ENCODE data around the gene ELP5.

Gene ELP5

DNA sequence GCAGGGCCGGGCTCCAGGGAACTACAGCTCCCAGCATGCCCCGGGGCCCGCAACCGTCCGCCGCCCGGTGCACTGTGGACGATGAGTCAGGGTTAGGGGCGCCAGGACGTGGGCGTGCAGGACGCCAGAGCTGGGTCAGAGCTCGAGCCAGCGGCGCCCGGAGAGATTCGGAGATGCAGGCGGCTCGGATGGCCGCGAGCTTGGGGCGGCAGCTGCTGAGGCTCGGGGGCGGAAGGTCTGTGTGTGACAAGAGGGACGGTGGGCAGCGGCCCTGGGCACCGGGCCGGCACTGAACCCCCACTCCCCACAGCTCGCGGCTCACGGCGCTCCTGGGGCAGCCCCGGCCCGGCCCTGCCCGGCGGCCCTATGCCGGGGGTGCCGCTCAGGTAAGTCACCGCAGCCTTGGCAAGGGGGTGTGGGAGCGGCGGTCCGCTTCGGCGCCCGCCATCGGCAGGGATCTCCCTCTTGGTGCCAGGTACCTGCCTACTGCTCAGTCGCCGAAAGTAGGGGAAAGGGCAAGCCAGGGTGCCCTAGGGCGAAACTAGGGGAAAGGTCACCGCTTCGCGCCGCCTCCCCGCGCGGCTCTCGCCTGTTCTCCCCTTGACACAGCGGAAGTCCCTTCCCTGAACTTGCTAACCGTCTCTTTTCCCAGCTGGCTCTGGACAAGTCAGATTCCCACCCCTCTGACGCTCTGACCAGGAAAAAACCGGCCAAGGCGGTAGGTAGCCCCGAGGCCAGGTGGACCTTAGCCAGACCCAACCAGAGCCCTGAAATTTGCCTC, 32.0 kb upstream of the ELP5 start, which contains the start of the genes ACADVL and DLG4:
ACADVL (plus strand) TSS at position 127 of the 781 bp plus-strand sequence; CDS start at position 174, 47 bp downstream.
DLG4 (minus strand) TSS at position 25 of the 781 bp plus-strand sequence.
- DNase-seq (ENCODE audit: low read depth): peak; percentile 92
- H3K4me3 ChIP-seq (ENCODE audit: low read depth, low read length): peak within 1 kb of the TSS; percentile 90
- no peak for TF ChIP-seq CTCF (conservative IDR thresholded peaks at IDR 0.05; ENCODE audit: low read depth, low read length)

DNA sequence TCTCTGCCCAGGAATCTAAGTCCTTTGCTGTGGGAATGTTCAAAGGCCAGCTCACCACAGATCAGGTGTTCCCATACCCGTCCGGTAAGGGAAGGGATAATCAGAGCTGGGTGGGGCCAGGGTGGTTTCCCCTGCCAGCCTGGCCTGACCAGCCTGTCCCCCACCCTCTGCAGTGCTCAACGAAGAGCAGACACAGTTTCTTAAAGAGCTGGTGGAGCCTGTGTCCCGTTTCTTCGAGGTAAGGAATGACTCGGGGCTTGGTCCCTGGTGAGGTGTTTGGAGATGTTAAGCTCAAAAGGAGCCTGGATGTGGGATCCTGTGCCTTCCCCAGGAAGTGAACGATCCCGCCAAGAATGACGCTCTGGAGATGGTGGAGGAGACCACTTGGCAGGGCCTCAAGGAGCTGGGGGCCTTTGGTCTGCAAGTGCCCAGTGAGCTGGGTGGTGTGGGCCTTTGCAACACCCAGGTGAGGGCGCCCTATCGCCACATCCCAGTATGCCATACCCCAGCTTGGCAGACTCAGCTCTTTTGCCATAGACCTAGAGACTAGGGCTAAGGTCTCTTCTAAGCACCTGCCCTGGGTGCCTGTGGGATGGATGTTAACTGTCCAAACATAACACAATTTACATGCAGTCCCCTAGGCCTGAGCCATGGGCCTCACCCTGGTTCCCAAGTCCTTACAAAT, 31.3 kb upstream of the ELP5 start:
- peak overlapping the region; percentile 90 for H3K4me3 ChIP-seq (ENCODE audit: low read depth, low read length)
- DNase-seq (ENCODE audit: low read depth): peak; percentile 77
- TF ChIP-seq CTCF (conservative IDR thresholded peaks at IDR 0.05; ENCODE audit: low read depth, low read length): peak; percentile 57

DNA sequence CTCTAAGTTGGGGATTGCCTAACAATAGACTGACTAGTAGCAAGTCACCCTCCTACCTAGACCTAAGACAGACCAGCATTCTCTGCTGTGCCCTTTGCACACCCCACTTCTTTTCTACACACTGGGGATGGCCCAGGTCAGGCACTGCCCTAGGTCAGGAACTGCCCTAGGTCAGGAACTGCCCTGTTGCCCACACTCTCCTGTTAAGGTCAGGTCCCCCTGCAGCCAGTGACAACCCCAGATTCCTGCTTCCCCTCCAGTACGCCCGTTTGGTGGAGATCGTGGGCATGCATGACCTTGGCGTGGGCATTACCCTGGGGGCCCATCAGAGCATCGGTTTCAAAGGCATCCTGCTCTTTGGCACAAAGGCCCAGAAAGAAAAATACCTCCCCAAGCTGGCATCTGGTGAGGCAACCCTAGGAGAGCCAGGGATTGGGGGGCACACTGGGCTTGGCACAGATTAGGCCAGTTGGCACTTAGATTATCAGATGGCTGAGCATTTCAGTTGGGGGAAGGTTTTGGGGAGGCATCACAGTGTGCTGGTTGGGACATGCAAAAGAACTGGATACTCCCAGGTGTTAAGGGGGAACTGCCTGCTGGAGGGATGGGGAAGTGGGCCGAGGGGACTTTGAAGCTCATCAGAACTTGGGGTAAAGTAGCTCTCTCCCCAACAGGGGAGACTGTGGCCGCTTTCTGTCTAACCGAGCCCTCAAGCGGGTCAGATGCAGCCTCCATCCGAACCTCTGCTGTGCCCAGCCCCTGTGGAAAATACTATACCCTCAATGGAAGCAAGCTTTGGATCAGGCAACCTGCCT, 30.5 kb upstream of the ELP5 start:
- no peak for DNase-seq (ENCODE audit: low read depth)
- TF ChIP-seq CTCF (conservative IDR thresholded peaks at IDR 0.05; ENCODE audit: low read depth, low read length): no peak
- H3K4me3 ChIP-seq (ENCODE audit: low read depth, low read length): no peak overlapping the region

GRCh38 chr17:7222093-7222971, 29.7 kb upstream of the ELP5 start:
- H3K4me3 ChIP-seq (ENCODE audit: low read depth, low read length): no peak overlapping the region
- DNase-seq (ENCODE audit: low read depth): no peak
- TF ChIP-seq CTCF (conservative IDR thresholded peaks at IDR 0.05; ENCODE audit: low read depth, low read length): no peak

DNA sequence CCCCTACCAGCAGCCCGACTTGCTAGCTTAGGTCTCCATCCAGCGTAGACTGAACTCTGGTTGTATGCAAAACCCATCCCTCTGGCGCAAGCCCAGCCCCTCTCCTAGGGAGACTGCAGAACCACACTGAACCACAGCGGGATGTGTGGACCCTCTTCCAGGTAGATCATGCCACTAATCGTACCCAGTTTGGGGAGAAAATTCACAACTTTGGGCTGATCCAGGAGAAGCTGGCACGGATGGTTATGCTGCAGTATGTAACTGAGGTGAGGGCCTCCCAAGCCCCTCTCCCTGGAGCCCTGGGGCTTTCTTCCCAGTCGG, 29.1 kb upstream of the ELP5 start:
- no peak for TF ChIP-seq CTCF (conservative IDR thresholded peaks at IDR 0.05; ENCODE audit: low read depth, low read length)

DNA sequence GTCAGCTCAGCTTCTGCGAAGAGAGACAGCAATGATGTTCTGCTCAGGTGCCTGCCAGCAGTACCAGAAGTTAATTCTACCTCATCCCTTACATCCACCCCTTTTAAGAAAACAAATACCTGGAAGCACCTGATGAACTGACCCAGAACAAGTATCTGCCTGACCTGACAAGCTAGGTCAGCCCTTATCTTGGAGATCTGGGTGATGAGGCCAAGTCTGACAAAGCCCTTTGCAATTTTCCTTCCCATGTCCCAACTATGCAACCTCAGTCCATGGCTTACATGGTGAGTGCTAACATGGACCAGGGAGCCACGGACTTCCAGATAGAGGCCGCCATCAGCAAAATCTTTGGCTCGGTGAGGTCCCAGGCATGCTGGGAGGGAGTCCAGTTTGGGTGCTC, 28.6 kb upstream of the ELP5 start:
- DNase-seq (ENCODE audit: low read depth): no peak
- TF ChIP-seq CTCF (conservative IDR thresholded peaks at IDR 0.05; ENCODE audit: low read depth, low read length): no peak
- no peak overlapping the region for H3K4me3 ChIP-seq (ENCODE audit: low read depth, low read length)

More for the DNA sequence above, 29.1 kb upstream of the ELP5 start:
- H3K4me3 ChIP-seq (ENCODE audit: low read depth, low read length): no peak overlapping the region
- DNase-seq (ENCODE audit: low read depth): no peak

Measured in choroid plexus epithelial cell (primary cell).